Myocyte (in vitro differentiated cells): ENCODE measurements around the gene SETD7. TPM values are rescaled to one million over a fixed set of nuclear protein-coding genes. Genes with fewer than 3 reads are reported as not detected.
A peak's percentile ranks its signal among the peaks of the same experiment; 100 is the strongest.

Experiments used
- DNase-seq: peaks from one replicate; pipeline ENCODE4 v3.0.0-alpha.2; 2012; ENCODE audit warnings: low read depth
- total RNA-seq: library from RNA; depleted of rRNA; stranded (reverse); fragments of >200 nt; gene quantifications from 2 replicates; pipeline ENCODE4 v1.2.3, GENCODE V29; 2014

The SETD7 gene
- total RNA-seq, 1 donor from 2014 or later: 411 TPM

- peak; percentile 51 for DNase-seq
These were observed 3.3 kb downstream of the SETD7 start for GRCh38 chr4:139552517-139553307.

GRCh38 chr4:139550724-139551429, 5.1 kb downstream of the SETD7 start:
- peak; percentile 49 for DNase-seq

- no peak for DNase-seq
These were observed 8.0 kb downstream of the SETD7 start for GRCh38 chr4:139547979-139548378.

GRCh38 chr4:139540632-139541031, 15.4 kb downstream of the SETD7 start:
- no peak for DNase-seq

GRCh38 chr4:139540161-139540560, 15.9 kb downstream of the SETD7 start:
- no peak for DNase-seq

- DNase-seq: no peak
These were observed 18.7 kb downstream of the SETD7 start for GRCh38 chr4:139537292-139537691.

GRCh38 chr4:139535871-139536234, 20.2 kb downstream of the SETD7 start:
- DNase-seq: no peak

- DNase-seq: no peak
These were observed 20.7 kb downstream of the SETD7 start for GRCh38 chr4:139535228-139535870.

- DNase-seq: no peak
These were observed 21.6 kb downstream of the SETD7 start for GRCh38 chr4:139534287-139534950.

- DNase-seq: no peak
These were observed 22.5 kb downstream of the SETD7 start for GRCh38 chr4:139533511-139533910.

GRCh38 chr4:139532947-139533346, 23.1 kb downstream of the SETD7 start:
- peak; percentile 74 for DNase-seq

- DNase-seq: peak; percentile 67
These were observed 25.1 kb downstream of the SETD7 start for GRCh38 chr4:139530833-139531427.

- DNase-seq: peak; percentile 93
These were observed 27.5 kb downstream of the SETD7 start for GRCh38 chr4:139528377-139529005.

- DNase-seq: no peak
These were observed 29.1 kb downstream of the SETD7 start for GRCh38 chr4:139526928-139527327.

- no peak for DNase-seq
These were observed 30.6 kb downstream of the SETD7 start for GRCh38 chr4:139525414-139525813.

- no peak for DNase-seq
These were observed 31.9 kb downstream of the SETD7 start for GRCh38 chr4:139524062-139524631.

- no peak for DNase-seq
These were observed 32.9 kb downstream of the SETD7 start for GRCh38 chr4:139523076-139523475.

- DNase-seq: no peak
These were observed 33.6 kb downstream of the SETD7 start for GRCh38 chr4:139522457-139522856.

- no peak for DNase-seq
These were observed 34.1 kb downstream of the SETD7 start for GRCh38 chr4:139521754-139522401.

GRCh38 chr4:139515531-139515958, 40.5 kb downstream of the SETD7 start:
- no peak for DNase-seq
